ENCODE results near the gene OOEP. TPM values are rescaled to one million over a fixed set of nuclear protein-coding genes. Genes with fewer than 3 reads are reported as not detected.

Gene OOEP
- total and polyA plus RNA-seq, 7 donors, result 0.23 to 0.60 TPM; not detected in 5

Small RNA genes lying within 50 kb of the gene (small RNA-seq; reads per million reads assigned to genes)
- 0 reads per million in 3 donors for gene RPL39P3

Other genes starting within 250 kb of the OOEP start
- gene KHDC1L, start 144.4 kb downstream of the OOEP start, total RNA-seq, result not detected
- not detected for gene KHDC1L, start 144.4 kb downstream of the OOEP start, polyA plus RNA-seq
- gene KHDC1, start 106.7 kb downstream of the OOEP start, total RNA-seq, result 1 to 10 TPM in 3 of 4 donors, under 1 TPM in 1; 0.95 to 2.1 (median 1.4) TPM
- gene KHDC1, start 106.7 kb downstream of the OOEP start, polyA plus RNA-seq, result 1 to 10 TPM in 2 of 3 donors, not detected in 1; 1.2 to 2.0 TPM
- gene DPPA5, start 15.6 kb downstream of the OOEP start, total RNA-seq, result not detected
- gene DPPA5, start 15.6 kb downstream of the OOEP start, polyA plus RNA-seq, result not detected
- gene KHDC3L, start 7.2 kb downstream of the OOEP start, total RNA-seq, result not detected
- not detected for gene KHDC3L, start 7.2 kb downstream of the OOEP start, polyA plus RNA-seq
- gene DDX43, start 24.9 kb upstream of the OOEP start, total RNA-seq, result 1 to 10 TPM; 1.1 to 9.4 (median 1.9) TPM
- 1 to 10 TPM in 1 of 3 donors, under 1 TPM in 1, not detected in 1; 0.73 to 1.2 TPM for gene DDX43, start 24.9 kb upstream of the OOEP start, polyA plus RNA-seq
- gene CGAS, start 82.4 kb upstream of the OOEP start, total RNA-seq, result 1 to 10 TPM; 5.0 to 5.8 (median 5.4) TPM
- 1 to 10 TPM; 1.2 to 4.0 (median 1.6) TPM for gene CGAS, start 82.4 kb upstream of the OOEP start, polyA plus RNA-seq
- 10 to 100 TPM; 17.9 to 42.3 (median 29.4) TPM for gene MTO1, start 91.8 kb upstream of the OOEP start, total RNA-seq
- gene MTO1, start 91.8 kb upstream of the OOEP start, polyA plus RNA-seq, result 10 to 100 TPM; 12.0 to 16.3 (median 13.6) TPM
- gene EEF1A1, start 151.1 kb upstream of the OOEP start, total RNA-seq, result over 10,000 TPM; 10,846 to 15,452 (median 12,894) TPM
- gene EEF1A1, start 151.1 kb upstream of the OOEP start, polyA plus RNA-seq, result over 10,000 TPM in 1 of 3 donors, 1,000 to 10,000 TPM in 2; 8,557 to 12,921 (median 9,843) TPM